Kidney glomerular epithelial cell (primary cell): ENCODE measurements around the gene CD40.

Experiments used
- DNase-seq: peaks from one replicate; lab custom pipeline; 2025; lab: John Stamatoyannopoulos, UW

Gene CD40

GRCh38 chr20:46148313-46149208 is 30.4 kb downstream of the CD40 start:
- DNase-seq = no peak

GRCh38 chr20:46150943-46151342 is 32.8 kb downstream of the CD40 start:
- no peak for DNase-seq

- DNase-seq = no peak
These were observed 33.8 kb downstream of the CD40 start for GRCh38 chr20:46151936-46152335.

- DNase-seq = no peak
These were observed 34.9 kb downstream of the CD40 start for GRCh38 chr20:46152824-46153586.

GRCh38 chr20:46154305-46154704 is 36.2 kb downstream of the CD40 start:
- DNase-seq = no peak

GRCh38 chr20:46154796-46155195 is 36.7 kb downstream of the CD40 start:
- no peak for DNase-seq

- no peak for DNase-seq
These were observed 38.0 kb downstream of the CD40 start for GRCh38 chr20:46156065-46156464.

- DNase-seq = no peak
These were observed 39.0 kb downstream of the CD40 start for GRCh38 chr20:46157076-46157592.

- DNase-seq = no peak
These were observed 39.5 kb downstream of the CD40 start for GRCh38 chr20:46157625-46158024.

GRCh38 chr20:46158476-46158987 is 40.4 kb downstream of the CD40 start:
- no peak for DNase-seq

- DNase-seq = no peak
These were observed 41.2 kb downstream of the CD40 start for GRCh38 chr20:46159101-46159897.

- DNase-seq = no peak
These were observed 42.5 kb downstream of the CD40 start for GRCh38 chr20:46160661-46161060.

- DNase-seq = no peak
These were observed 43.8 kb downstream of the CD40 start for GRCh38 chr20:46161921-46162320.

GRCh38 chr20:46164254-46164653 is 46.1 kb downstream of the CD40 start:
- DNase-seq = no peak

- DNase-seq = no peak
These were observed 49.0 kb downstream of the CD40 start for GRCh38 chr20:46167080-46167479.

GRCh38 chr20:46168438-46168837 is 50.3 kb downstream of the CD40 start:
- DNase-seq = no peak

- DNase-seq = no peak
These were observed 51.4 kb downstream of the CD40 start for GRCh38 chr20:46169245-46170171.

GRCh38 chr20:46171476-46171875 is 53.4 kb downstream of the CD40 start:
- DNase-seq = no peak

GRCh38 chr20:46171909-46172308 is 53.8 kb downstream of the CD40 start:
- DNase-seq = no peak

- no peak for DNase-seq
These were observed 54.3 kb downstream of the CD40 start for GRCh38 chr20:46172455-46172854.
